ENCODE measurements around the gene PRAF2.

DNA sequence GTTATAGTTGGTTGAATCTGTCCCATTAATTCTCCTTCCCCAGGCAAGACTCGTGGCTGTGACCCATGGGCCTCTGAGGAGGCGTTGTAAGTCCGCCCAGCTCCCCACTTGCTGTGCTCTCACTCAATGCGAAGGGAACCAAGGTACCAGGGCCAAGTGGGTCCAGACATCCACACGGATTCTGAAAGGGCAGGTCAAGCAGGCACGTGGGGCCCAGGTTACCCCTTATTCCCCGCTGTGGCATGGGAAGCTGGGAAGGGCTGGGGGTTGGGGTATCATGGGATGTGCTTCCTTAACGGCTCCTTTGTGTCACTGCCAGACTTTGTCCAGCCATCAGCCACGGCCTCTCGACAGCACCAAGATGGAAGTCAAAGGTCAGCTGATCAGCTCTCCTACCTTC is 11.9 kb downstream of the PRAF2 start:
- TF ChIP-seq, protein P1, sequence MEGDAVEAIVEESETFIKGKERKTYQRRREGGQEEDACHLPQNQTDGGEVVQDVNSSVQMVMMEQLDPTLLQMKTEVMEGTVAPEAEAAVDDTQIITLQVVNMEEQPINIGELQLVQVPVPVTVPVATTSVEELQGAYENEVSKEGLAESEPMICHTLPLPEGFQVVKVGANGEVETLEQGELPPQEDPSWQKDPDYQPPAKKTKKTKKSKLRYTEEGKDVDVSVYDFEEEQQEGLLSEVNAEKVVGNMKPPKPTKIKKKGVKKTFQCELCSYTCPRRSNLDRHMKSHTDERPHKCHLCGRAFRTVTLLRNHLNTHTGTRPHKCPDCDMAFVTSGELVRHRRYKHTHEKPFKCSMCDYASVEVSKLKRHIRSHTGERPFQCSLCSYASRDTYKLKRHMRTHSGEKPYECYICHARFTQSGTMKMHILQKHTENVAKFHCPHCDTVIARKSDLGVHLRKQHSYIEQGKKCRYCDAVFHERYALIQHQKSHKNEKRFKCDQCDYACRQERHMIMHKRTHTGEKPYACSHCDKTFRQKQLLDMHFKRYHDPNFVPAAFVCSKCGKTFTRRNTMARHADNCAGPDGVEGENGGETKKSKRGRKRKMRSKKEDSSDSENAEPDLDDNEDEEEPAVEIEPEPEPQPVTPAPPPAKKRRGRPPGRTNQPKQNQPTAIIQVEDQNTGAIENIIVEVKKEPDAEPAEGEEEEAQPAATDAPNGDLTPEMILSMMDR (IDR thresholded peaks at IDR 0.05; ENCODE audit: low read depth, low read length): no peak
- TF ChIP-seq EZH2phosphoT487 (IDR thresholded peaks at IDR 0.05; ENCODE audit: low read depth): no peak

Measured in OCI-LY3 (cell line).